ENCODE results near the gene ARAP1.

Gene ARAP1

DNA sequence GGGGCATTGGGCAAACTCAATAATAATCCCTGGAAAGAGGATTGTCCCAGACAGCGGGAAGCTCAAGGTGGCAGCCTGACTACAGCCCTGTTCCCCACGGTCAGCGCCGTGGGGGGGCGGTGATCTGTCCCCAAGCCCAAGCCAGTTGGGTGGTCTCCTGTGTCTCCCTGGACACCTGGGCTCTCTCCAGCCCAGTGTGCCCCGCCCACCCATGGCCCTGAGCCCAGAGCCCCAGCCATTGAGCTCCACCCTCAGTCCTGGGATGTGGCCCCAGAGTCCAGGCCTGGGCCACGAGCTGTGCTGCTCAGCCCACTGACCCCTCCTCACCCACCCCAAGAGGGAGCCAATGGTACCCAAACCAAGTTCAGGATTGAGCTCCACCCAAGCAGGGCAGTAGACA is 50.1 kb downstream of the ARAP1 start:
- Histone ChIP-seq H3K4me1 (ENCODE audit: low read depth, poor library complexity, severe bottlenecking) (no peaks in the 10 kb centered on the region), H3K79me2 (ENCODE audit: insufficient read depth, low read depth) (no peaks in the 10 kb centered on the region), H3K36me3 (ENCODE audit: insufficient read depth) (no peaks in the 10 kb centered on the region), H3K27me3 (ENCODE audit: insufficient read depth, low read depth) (no peaks in the 10 kb centered on the region), H3K4me3 (IDR thresholded peaks at IDR 0.05; ENCODE audit: insufficient read depth, low read depth, low read length) (no peak overlapping the region), H3K4me2 (no peak overlapping the region), H3K9ac (no peak overlapping the region), H2AFZ (ENCODE audit: low read depth) (no peak overlapping the region), H3K27ac (no peak overlapping the region), H4K20me1 (ENCODE audit: insufficient read depth) (no peaks in the 10 kb centered on the region)
- TF ChIP-seq, protein P1, sequence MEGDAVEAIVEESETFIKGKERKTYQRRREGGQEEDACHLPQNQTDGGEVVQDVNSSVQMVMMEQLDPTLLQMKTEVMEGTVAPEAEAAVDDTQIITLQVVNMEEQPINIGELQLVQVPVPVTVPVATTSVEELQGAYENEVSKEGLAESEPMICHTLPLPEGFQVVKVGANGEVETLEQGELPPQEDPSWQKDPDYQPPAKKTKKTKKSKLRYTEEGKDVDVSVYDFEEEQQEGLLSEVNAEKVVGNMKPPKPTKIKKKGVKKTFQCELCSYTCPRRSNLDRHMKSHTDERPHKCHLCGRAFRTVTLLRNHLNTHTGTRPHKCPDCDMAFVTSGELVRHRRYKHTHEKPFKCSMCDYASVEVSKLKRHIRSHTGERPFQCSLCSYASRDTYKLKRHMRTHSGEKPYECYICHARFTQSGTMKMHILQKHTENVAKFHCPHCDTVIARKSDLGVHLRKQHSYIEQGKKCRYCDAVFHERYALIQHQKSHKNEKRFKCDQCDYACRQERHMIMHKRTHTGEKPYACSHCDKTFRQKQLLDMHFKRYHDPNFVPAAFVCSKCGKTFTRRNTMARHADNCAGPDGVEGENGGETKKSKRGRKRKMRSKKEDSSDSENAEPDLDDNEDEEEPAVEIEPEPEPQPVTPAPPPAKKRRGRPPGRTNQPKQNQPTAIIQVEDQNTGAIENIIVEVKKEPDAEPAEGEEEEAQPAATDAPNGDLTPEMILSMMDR (conservative IDR thresholded peaks at IDR 0.05; ENCODE audit: low read depth, low read length): no peak

DNA sequence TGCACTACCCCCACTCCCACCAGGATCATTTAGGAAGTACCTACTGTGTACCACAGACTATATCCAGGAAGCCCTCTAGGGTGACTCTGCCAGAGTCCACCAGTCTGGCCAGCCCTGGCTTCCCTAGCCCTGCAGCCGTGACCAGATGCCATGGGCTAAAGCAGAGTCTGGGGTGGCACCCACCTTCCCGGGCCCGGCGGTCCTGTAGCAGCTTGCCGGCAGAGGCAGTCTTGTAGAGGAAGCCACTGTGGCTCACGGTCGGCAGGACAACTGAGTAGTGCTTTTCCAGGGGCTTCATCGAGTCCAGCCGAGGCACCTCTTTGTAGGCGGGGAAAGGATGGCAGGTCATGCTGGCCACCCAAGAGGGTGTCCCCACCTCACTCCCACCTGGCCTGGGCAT is 50.7 kb downstream of the ARAP1 start:
- TF ChIP-seq, protein P1 (conservative IDR thresholded peaks at IDR 0.05; ENCODE audit: low read depth, low read length): no peak
- H3K27me3 ChIP-seq (ENCODE audit: insufficient read depth, low read depth): no peaks in the 10 kb centered on the region

DNA sequence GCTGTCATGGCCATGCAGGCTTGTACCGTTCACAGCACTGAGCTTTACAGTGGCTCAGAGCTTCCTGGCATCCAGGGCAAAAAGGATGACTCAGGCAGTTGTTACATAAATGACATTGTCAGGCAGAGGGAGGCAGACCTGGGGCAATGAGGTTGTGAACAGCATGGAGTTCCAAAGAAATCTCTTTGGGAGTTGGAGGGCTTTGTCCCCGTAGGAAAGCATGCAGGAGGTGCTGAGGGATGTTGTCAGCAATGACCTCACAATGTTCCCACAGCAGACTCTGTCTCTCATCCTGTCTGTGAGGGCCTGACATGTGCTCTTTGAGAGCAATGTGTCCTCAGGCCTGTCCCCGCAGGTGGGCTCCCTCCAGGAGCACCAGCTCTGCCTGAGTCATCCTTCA is 52.1 kb downstream of the ARAP1 start:
- Histone ChIP-seq H3K79me2 (ENCODE audit: insufficient read depth, low read depth) (no peaks in the 10 kb centered on the region), H4K20me1 (ENCODE audit: insufficient read depth) (no peaks in the 10 kb centered on the region), H3K4me3 (IDR thresholded peaks at IDR 0.05; ENCODE audit: insufficient read depth, low read depth, low read length) (no peak overlapping the region), H3K4me1 (ENCODE audit: low read depth, poor library complexity, severe bottlenecking) (no peaks in the 10 kb centered on the region), H3K36me3 (ENCODE audit: insufficient read depth) (no peaks in the 10 kb centered on the region), H2AFZ (ENCODE audit: low read depth) (no peak overlapping the region), H3K9ac (no peak overlapping the region), H3K27ac (no peak overlapping the region), H3K27me3 (ENCODE audit: insufficient read depth, low read depth) (no peaks in the 10 kb centered on the region), H3K4me2 (no peak overlapping the region)
- TF ChIP-seq, protein P1 (conservative IDR thresholded peaks at IDR 0.05; ENCODE audit: low read depth, low read length): no peak

More for the DNA sequence above, 50.7 kb downstream of the ARAP1 start:
- Histone ChIP-seq H3K4me2 (no peak overlapping the region), H3K79me2 (ENCODE audit: insufficient read depth, low read depth) (no peaks in the 10 kb centered on the region), H3K4me1 (ENCODE audit: low read depth, poor library complexity, severe bottlenecking) (no peaks in the 10 kb centered on the region), H3K27ac (no peak overlapping the region), H4K20me1 (ENCODE audit: insufficient read depth) (no peaks in the 10 kb centered on the region), H3K36me3 (ENCODE audit: insufficient read depth) (no peaks in the 10 kb centered on the region), H3K4me3 (IDR thresholded peaks at IDR 0.05; ENCODE audit: insufficient read depth, low read depth, low read length) (no peak overlapping the region), H3K9ac (no peak overlapping the region), H2AFZ (ENCODE audit: low read depth) (no peak overlapping the region)

DNA sequence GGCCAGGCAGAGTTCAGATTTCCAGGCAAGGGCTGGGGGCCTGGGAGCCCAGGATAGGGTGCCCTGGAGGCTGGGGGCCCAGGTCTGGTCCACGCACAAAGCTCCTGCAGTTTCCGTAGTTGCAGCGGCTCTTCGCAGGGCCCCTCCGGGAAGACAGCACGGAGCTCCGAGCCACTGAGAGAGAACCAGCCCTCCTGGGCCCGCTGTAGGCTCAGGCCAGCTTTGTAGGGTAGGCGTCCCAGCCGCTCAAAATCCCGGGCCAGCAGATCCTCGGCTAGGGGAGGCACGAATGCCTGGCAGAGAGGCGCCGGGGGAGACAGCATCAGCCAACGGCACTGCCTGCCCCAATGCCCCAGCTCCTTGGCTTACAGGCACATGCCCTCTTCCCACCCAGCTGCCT is 54.4 kb downstream of the ARAP1 start:
- H3K36me3 ChIP-seq (ENCODE audit: insufficient read depth): no peaks in the 10 kb centered on the region
- H3K9ac ChIP-seq: no peak overlapping the region
- TF ChIP-seq, protein P1 (conservative IDR thresholded peaks at IDR 0.05; ENCODE audit: low read depth, low read length): no peak
- no peaks in the 10 kb centered on the region for H3K4me1 ChIP-seq (ENCODE audit: low read depth, poor library complexity, severe bottlenecking)
- H2AFZ ChIP-seq (ENCODE audit: low read depth): no peak overlapping the region
- no peak overlapping the region for H3K27ac ChIP-seq
- no peak overlapping the region for H3K4me2 ChIP-seq
- no peaks in the 10 kb centered on the region for H3K79me2 ChIP-seq (ENCODE audit: insufficient read depth, low read depth)
- no peak overlapping the region for H3K4me3 ChIP-seq (IDR thresholded peaks at IDR 0.05; ENCODE audit: insufficient read depth, low read depth, low read length)
- no peaks in the 10 kb centered on the region for H4K20me1 ChIP-seq (ENCODE audit: insufficient read depth)
- no peaks in the 10 kb centered on the region for H3K27me3 ChIP-seq (ENCODE audit: insufficient read depth, low read depth)

Data from KMS-11 (cell line).